Activated naive CD4-positive, alpha-beta T cell (primary cell): Measurements from ENCODE around the gene PYGB.
"Not testable (repeated sequence)": the region's sequence is repeated elsewhere in the genome, so short reads cannot be mapped to it uniquely, and the experiment has no call there.

Experiments used
- DNase-seq, 4 experiments: peaks; one replicate each; lab custom pipeline; 2025; lab: John Stamatoyannopoulos, UW

Gene PYGB

GRCh38 chr20:25296094-25297093, 48.5 kb downstream of the PYGB start:
- no peak for DNase-seq

- no peak for DNase-seq
Measured at GRCh38 chr20:25297141-25297905, 49.4 kb downstream of the PYGB start.

GRCh38 chr20:25299806-25300205, 51.9 kb downstream of the PYGB start:
- DNase-seq: no peak

DNA sequence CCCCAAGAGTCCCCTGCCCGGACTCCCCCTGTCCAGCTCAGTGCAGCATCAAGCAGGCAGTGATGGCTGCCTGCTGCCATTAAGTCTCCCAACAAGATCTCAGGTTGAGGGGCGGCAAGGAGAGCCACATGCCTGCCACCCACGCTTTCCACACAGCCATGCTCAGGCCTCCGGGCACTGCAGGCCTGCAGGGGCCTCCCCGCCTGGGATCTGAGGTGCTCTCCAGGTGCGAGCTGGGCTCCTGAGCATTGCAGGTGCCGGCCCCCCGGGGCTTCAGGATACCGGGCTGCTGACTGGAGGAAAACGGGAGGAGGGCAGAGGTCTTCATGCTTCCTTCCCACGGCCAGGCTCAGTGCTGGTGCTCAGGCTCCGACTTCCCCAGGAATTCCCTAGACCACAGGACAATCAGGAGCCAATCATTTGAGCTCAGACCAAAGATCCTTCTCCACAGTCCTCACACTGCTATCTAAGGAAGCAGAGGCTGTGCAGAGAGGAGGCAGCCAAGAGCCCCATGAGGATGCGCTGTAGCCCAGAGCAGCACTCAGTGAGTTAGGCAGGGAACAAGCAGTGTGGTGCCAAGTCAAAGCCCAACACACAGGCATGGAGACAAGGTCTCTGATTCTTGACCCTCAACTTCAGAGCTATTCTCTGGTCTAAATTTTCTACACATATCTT, 52.7 kb downstream of the PYGB start:
- no peak for DNase-seq

DNA sequence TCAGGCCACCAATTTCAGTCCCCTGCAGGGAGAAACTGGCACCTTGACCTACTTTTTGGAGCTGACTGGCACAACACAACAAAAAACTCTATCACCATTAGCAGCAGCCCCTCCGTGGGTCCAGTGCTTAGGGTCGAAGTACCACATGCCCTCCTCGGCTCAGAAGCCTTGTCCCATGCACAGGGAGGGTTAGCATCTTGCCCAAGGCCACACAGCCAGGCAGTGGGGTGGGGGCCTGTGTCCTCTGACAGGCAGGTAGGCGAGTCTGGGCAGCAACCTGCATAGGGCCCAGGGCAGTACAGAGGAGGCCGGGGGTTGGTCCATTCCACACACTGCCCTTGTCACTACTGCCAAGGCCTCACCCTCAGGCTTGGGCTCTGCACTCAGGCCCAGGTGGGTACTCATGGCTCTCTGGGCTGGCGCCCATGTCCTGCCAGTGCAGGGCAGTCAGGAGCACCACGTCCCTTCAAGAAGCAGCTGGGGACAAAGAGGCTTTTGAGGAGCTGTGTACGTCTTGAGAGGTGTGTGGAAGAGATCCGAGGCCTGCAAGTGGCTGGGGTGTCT, 53.6 kb downstream of the PYGB start:
- DNase-seq: no peak

- DNase-seq: no peak
Measured at GRCh38 chr20:25302596-25302995, 54.7 kb downstream of the PYGB start.

DNA sequence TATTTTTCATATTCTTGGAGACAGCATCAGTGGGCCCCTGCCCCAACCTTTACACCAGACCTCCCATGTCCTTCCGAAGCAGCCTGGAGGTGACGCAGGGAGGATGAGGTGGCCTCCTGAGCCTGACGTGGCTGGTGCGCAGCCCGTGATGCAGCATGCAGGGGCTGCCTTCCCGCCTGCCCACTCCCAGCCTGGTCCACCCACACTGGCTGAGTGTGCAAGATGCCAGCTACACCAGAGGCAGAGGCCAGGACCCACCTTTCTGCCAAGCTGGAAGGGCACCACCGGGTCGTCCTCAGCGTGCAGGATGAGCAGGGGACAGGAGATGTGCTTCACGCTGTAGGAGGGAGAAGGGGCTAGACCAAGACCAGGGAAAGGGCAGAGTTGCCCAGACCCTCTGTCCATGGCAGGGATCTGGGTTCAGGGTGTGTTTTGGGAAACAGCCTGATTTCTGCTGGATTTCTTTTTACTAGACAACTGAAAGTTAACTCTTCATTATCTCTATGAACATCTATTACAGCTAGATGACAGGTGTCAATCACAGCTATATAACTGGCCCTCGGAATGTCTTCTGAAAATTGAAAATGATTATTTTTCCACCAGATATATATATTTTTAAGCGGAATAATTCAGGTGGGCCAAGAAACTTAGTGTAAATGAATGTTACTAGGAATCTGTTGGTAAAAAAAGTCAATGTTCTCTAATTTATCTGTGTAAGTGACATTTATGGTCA, 55.6 kb downstream of the PYGB start:
- DNase-seq: no peak

- DNase-seq: no peak
Measured at GRCh38 chr20:25304025-25304549, 56.2 kb downstream of the PYGB start.

GRCh38 chr20:25306991-25307903, 59.4 kb downstream of the PYGB start:
- DNase-seq: no peak

DNA sequence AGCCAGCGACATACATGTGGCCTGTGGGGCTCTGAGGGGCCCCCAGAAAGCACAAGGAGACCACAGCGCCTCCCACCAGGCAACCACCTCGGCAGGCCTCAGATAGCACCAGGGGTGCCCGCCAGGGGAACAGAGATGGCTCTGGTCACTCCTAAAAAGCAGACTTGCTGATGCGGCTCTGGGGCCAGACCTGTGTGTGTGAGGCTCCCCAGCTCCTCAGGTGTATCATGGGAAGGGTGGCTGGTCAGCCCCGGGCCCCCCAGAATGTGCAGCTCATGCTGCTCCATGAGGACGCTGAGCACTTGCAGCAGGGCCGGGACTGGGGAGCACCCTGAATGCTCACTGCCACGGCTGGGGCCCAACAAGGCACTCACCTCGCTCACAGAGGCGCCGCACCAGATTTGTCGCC, 60.2 kb downstream of the PYGB start:
- no peak for DNase-seq

GRCh38 chr20:25308671-25309394, 60.9 kb downstream of the PYGB start:
- no peak for DNase-seq

DNA sequence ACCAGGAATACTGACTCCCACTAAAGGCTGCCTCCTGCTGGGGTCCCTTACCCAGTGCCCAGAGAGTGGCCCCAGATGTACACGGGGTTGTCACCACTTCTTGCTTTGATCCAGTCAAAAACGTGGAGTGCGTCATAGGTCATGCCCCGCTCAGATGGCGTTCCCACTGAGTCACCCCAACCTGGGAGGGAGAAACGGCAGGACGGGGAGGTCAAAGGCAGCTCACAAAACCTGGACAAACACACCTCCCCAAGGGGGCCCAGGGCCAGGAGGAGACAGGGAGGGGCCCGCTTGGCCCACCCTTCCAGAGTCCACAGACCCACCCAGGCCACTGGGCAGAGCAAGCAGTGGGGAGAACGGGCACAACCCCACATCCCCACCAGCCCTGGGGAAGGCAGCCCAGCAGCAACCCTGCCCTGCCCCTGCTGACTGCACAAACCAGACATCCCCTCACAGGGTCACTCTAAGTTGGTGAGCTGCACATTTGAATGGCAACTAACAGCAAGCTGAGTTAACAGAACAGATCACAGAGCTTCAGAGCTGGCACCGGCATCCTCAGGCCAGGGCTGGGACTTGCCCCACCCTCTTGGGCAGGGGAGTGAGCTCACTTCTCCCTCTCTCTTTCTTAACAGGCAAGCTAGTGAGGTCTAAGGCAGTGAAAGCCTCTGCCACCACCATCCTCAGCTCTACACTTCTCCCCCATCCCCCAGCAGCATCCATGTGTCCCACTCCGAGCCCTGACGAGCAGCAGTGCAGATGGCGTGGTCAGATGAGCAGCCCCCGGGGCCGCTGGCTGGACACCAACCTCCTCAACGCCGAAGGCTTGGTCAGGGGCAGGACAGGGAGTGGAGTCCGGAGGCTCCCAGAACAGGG, 61.7 kb downstream of the PYGB start:
- no peak for DNase-seq

DNA sequence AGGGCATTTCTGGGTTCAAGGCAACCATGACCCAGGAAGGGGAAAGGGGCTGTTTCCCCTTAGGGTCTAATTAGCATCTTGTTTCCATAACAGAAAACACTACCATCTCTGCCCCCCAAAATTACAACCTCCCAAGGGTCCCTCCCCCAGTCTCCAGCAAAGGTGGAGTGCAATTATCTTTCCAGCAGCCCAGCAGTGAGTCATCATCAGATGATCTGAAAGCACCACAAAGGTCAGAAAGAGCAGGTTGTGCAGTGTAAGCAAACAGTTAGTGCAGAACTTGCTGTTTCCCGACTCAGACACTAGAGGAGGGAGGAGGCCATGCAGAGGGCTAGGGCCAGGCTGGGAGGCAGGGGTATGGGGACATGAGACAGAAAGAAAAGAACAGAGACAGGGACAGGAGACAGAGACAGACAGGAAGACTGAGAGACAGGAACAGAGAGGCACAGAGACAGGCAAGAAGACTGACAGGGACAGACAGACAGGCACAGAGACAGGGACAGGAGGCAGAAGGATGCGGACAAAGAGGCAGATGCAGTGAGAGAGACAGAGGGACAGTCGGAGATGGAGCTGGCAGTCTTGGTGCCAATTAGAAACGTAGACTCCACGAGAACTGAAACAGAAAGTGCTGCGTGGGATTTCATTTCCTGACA, 62.5 kb downstream of the PYGB start:
- DNase-seq: no peak

DNA sequence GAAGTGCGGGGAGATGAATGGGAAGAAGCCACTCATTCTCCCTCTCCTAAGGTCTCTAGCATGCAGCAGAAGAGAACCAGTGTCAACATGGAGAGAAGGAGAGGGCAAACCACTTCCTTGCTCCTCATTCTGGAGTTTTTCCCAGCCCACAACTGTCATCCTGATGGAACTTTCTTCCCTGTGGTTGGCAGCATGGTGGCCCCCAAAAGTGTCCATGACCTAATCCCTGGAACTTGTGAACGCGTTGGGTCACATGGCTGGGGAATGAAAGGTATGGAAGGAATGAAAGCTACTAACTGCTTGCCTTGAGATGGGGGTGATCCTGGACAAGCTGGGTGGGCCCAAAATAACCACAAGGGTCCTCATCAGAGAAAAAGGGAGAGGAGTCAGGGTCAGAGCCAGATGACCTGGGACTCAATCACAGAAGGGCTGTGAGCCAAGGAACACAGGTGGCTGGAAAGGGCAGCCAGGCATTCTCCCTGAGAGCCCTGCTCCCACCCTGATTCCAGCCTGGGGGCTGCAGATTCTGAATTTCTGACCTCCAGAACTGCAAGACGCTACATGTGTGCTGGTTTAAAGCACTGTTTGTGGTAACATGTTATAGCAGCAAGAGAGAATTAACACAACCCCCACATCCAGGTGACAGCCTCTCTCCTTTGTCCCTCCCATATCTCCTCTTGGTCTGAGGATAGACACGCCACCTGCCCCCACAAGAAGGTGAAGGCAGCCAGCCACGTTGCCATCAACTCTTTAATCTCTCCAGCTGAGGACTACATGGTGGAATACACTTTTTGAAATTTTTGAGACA, 63.2 kb downstream of the PYGB start:
- no peak for DNase-seq

DNA sequence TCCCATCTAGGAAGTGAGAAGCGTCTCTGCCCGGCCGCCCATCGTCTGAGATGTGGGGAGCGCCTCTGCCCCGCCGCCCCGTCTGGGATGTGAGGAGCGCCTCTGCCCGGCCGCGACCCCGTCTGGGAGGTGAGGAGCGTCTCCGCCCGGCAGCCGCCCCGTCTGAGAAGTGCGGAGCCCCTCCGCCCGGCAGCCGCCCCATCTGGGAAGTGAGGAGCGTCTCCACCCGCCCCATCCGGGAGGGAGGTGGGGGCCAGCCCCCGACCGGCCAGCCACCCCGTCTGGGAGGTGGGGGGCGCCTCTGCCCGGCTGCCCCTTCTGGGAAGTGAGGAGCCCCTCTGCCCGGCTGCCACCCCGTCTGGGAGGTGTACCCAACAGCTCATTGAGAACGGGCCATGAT, 64.8 kb downstream of the PYGB start:
- not testable (repeated sequence) for DNase-seq

- DNase-seq: no peak
Measured at GRCh38 chr20:25313593-25313992, 65.7 kb downstream of the PYGB start.
